ENCODE data around the gene PRKCB.

DNA sequence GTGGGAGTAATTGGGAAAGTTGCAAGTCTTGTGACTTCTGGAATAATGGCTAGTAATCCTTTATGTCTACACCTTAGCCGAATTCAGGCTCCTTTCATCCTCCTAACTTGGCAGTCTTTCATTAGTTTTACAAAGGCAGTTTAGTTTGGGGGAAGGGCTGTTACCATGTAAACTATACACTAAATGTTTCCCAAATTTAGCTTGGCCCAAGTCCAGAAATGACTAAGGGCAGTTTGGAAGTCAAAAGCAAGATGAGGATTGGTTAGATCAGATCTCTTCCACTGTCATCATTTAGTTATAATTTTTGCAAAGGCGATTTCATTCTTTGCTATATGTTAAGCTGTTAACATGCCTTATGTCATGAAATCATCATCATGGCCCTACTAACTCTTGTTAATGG, 304.9 kb downstream of the PRKCB start:
- TF ChIP-seq CTCF (IDR thresholded peaks at IDR 0.05) (no peak), POLR2A (IDR thresholded peaks at IDR 0.05) (no peak)

Data from thyroid gland (tissue), 4 donors.